GM18499 (cell line): ENCODE measurements around the gene VIPR2.
"Not testable (repeated sequence)": the region's sequence is repeated elsewhere in the genome, so short reads cannot be mapped to it uniquely, and the experiment has no call there.

Source experiments
- ATAC-seq: cut with Tn5 transposase; IDR thresholded peaks from one replicate; pipeline ENCODE4 v1.9.1; 2021; ENCODE audit warnings: moderate number of reproducible peaks; ENCODE audit not compliant: insufficient read depth, unreplicated experiment

VIPR2 gene, protein sequence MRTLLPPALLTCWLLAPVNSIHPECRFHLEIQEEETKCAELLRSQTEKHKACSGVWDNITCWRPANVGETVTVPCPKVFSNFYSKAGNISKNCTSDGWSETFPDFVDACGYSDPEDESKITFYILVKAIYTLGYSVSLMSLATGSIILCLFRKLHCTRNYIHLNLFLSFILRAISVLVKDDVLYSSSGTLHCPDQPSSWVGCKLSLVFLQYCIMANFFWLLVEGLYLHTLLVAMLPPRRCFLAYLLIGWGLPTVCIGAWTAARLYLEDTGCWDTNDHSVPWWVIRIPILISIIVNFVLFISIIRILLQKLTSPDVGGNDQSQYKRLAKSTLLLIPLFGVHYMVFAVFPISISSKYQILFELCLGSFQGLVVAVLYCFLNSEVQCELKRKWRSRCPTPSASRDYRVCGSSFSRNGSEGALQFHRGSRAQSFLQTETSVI

DNA sequence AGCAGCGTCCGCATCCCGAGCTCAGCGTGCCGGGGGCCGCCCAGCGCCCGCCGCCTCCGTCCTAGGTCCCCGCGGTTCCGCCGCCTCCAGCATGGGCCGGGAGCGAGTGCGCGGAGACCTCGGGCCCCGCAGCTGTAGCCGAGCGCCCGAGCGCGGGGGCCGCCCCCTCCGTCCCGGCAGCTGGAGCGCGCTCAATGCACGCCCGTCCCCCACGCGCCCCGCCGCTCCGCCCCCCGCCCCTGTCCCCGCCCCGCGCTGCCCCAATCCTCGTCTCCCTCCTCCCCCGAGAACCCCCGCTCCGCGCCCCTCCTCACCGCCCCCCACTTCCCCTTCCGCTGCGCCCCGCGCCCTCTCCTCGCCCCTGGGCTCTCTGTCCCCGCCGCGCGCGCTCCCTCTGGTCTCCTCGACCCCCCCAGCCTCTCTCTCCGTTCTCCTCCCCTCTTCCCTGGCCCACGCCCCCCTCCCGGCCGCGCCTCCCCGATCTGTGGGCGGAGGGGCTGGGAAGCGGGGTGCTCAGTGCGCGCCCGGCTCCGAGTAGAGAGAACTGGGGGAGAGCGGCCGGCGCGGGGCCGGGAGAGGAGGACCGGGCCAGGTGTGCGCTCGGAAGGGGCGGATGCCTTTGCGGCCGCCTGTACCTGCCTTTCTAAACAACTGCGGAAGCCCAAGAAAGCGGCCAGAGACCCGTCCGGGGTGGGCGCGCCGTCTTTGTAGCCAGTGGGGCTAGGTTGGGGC lies at the start of gene VIPR2:
Gene VIPR2, minus strand, starts transcription at position 110 of the 732 bp plus-strand sequence. Its CDS starts 96 bp downstream, at position 14.
- no peak for ATAC-seq

DNA sequence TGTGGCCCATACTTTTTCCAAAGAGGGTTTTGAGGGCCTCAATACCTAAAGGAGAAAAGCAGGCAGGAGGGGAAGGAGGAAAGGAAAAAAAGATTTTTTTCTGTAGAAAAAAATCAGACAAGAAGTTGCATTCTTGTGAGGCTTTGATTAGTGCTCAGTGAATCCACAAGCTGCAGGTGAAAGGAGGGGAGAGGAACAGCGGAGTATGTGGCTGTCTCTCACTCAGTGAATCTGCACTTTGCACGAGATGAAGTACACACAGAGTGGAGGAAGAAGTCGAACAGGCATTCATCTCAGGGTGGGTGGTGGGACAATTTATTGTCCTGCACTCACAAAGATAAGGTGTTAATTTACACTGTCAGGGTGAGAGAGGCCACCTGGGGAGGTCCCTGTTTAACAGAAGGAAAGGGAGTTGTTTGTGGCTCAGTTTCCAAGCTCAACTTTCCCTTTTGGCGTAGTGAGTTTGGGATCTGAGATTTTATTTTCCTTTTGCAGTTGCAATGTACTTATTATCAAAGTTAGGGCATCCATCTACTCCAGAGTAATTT lies 49.0 kb upstream of the VIPR2 start:
- ATAC-seq, result no peak

DNA sequence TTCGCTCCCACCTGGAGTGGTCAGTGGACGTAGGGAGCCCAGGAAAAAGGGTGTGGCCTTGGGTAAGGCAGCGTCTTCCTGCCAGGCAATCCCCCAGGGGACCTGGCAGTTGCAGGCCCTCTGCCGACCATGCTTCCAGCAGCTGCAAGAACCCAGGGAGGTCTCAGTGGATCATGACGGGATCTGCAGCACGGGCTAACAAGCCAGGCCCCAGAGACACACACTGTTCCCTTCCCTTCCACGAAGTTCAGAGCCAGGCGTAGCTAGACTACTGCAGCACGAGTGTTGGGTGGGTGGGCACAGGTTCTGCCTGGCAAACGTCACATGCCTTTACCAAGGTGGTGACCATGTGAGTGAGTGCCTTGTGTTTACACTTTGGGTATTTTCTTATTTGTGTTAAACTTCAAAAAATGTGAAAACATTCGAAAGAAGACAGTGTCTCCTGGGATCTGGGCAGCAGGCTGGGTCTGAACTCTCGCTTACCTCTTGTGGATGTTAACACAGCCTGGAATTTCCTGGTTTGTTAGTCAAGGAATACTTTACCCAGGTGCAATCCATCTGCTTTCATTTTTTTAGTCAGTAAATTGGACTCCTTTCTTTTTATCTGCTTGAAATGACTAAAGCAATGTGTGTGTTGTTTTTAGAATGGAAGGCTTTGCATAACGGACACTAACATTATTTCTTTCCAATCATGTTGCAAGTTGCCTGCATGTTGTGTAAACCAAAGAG lies 48.2 kb upstream of the VIPR2 start:
- no peak for ATAC-seq

DNA sequence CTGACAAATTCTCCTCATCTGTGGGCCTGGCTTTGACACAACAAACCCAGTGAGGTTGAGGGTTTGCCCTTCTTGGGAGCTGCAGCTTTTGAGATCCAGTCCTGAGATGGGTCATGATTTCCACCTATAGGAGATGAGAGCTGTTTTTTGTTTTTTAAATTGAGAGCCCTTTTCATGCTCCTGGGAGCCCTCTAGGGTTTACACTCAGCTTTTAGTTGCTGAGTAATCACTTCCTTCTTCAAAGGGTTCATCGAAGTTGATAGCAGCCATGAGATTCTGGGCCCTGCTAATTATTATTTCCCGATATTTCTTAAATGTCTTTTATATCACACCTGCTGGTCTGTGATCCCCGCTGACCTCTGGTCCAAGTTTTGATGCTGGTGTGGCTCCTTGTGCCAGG lies 47.3 kb upstream of the VIPR2 start:
- no peak for ATAC-seq

DNA sequence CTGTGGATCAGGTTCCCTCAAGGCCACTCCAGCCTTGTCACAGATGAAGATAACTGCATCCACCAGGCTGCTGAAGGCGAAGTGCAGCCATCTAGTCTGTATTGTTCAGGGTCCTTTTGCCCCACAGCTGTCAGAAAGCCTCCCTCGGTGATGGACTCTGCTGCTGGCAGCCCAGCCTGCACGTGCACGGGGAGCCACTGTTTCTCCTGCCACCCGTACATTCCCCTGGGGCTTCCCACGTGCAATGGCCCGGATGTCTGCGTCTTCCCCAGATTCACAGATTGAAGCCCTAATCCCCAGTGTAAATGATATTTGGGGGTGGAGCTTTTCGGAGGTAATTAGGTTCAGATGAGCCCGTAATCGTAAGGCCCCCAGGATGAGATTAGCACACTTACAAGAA lies 46.6 kb upstream of the VIPR2 start:
- ATAC-seq, result no peak

DNA sequence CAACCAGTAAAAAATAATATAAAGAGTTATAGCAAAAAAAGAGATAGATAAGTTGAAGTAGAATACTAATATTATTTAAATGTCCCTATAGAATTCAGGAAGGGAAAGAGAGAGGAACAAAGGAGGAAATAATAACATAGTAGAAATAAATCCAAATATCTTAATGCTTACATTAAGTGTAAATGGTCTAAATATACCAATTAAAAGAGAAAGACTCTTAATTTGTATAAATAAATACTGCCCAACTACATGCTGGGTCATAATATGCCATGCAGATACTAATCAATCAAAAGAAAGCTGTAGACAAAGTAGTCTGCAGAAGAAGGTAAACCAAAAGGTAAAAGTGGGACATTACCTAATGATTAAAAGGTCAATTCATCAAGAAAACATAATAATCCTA lies 43.3 kb upstream of the VIPR2 start:
- no peak for ATAC-seq

DNA sequence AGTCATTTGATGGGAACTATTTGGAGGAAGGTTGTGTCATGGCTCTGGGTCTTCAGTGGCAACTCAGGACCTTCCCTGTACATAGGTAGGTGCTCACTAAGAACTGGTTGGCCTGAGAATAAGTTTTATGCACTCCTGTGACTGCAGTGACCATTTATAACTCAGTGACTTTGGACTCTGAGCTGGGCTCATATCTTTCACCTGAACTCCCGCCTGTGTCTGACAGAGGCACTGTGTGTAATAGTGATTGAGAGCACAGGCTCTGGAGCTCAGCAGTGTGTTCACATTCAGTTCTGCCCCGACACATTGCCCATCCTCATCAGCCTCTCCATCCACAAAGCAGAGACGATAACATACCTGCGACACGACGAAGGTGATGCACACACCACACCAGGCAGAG lies 34.6 kb upstream of the VIPR2 start:
- ATAC-seq, result no peak

DNA sequence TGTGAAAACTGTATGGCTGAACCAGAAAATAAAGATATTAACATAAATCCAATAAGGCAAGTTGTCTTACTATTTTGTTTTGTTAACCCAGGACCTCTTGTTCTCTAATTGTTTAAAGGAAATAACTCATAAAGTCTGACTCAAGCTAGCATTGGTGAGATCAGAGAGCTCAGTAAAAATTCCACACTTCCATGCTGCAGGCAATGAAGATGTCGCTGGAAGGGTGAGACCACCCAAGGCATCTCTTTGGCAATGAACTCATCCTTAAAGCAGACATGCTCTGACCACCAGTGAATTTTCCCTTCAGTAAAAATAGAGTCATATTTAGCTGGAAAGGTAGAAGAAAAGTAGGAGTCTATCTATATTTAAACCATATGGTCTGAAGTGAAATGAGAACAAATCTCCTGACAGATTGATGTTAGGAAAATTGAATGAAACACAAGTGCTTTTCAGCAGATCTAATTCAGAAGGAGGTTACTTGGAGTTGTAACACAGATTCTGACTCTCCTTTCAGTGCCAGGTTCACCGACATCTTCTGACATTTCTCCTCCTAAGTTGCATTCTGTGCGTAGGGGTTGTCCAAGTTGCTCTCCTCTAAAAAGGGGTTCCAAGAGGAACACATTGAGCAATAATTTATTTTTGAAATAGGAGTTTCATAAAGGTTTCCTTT lies 32.8 kb upstream of the VIPR2 start:
- ATAC-seq, result no peak

DNA sequence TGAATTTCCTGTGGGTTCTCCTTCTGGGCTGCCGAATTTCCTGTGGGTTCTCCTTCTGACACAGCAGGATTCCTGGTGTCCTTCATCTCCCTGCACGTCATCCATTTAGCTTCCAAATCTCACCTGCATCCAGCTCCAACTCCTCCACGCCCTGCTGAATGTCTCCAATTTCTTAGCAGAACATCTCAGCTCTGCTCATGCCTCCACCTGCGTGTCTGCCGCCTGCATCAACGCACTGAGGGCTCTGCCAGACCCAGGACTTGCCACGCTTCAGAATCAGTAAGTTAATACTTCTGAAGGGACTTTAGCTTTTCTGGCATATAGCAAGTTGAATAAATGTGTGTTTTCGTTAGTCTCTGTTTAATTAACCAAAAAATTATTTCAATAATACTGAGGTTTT lies 31.1 kb upstream of the VIPR2 start:
- ATAC-seq, result no peak

DNA sequence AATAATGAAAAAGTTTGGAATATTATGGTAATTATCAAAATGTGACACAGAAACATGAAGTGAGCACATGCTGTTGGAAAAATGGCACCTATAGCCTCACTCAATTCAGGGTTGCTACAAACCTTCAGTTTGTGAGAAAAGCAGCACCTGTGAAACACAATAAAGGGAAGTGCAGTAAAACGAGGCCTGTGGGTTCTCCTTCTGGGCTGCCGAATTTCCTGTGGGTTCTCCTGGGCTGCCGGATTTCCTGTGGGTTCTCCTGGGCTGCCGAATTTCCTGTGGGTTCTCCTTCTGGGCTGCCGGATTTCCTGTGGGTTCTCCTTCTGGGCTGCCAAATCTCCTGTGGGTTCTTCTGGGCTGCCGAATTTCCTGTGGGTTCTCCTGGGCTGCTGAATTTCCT lies 30.4 kb upstream of the VIPR2 start:
- ATAC-seq, result not testable (repeated sequence)

DNA sequence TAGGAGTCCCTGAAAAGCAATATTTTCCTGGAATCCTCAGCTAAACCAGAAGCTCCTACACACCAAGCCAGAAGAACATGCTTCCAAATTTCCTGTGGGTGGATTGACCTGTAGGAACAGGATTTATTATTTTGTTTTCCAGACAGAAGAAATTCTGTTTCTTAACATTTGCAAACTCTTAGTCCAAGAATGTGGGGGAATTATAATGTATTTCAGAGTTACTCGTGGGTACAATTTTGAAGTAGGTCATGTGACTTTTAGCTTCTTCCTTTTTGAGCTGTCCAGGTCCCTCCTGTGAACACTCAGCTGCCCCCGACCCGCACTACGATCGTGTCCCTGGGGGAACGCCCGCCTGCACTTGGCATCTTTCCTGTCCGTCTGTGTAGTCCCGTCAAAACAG lies 27.7 kb upstream of the VIPR2 start:
- ATAC-seq, result no peak

DNA sequence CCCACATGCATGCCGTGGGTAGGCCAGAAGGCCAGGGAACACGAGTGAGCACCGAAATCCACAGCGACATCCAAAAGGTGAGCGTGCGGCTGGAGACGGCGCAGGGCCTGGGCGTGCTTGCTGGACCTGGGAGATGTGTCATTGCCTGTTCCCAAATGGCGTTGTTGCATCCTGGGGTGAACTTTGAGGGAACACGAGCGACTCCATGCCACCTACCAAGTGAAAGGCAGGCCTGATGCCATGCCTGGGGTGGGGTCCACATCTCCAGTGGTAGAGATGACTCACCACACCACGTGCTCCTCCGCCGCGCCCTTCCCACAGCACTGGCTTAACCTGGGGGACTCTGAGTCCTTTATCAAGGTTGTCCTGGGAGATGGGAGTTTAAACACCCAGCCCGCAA lies 24.7 kb upstream of the VIPR2 start:
- ATAC-seq, result no peak

DNA sequence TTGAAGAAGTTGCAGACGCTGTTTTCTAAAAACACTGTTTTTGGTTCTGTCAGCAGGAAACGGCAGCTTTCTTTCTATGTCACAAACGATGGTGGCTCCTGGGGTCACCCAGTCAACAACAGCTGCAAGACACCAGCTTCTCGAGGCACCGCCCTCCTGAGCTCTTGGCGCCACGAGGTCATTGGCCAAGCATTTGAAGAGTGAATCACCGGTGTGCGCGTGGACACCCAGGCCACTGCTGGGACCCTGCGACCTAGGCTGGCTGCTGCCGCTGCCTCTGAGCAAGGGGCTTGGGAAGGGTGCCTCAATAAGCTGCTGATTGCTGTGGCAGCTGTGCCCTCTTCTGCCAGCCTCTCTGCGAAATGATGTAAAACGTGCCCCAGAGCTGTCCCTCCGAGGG lies 22.5 kb upstream of the VIPR2 start:
- ATAC-seq, result no peak

DNA sequence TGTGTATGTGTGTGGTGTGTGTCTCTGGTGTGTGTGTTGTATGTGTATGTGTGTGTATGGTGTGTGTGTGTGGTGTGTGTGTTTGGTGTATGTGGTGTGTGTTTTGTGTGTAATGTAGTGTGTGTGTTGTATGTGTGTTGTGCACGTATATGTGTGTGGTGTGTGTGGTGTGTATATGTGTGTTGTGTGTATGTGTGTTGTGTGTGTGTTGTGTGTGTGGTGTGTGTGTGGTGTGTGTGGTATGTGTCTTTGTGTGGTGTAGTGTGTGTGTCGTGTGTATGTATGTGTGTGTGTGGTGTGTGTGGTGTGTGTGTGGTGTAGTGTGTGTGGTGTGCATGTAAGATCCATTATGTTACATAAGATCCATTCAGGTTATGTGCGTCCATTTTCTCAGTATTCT lies 21.9 kb upstream of the VIPR2 start:
- no peak for ATAC-seq

DNA sequence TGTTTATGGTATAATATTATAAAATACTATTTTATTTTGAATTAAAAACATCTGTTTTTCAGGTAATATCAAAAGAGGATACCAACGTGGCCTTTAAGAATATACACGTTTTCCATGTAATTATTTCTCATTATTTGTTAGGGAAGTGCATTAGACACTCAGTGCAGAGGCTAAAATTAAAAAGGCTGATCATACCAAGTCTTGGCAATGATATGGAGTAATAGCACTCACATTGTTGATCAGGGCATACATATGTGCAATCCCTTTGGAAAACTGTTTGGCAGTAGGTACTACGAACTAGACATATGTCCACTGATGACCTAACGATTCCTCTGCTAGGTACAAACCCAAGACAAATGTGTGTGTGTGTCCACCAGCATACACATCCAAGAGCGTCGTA lies 20.7 kb upstream of the VIPR2 start:
- ATAC-seq, result no peak

DNA sequence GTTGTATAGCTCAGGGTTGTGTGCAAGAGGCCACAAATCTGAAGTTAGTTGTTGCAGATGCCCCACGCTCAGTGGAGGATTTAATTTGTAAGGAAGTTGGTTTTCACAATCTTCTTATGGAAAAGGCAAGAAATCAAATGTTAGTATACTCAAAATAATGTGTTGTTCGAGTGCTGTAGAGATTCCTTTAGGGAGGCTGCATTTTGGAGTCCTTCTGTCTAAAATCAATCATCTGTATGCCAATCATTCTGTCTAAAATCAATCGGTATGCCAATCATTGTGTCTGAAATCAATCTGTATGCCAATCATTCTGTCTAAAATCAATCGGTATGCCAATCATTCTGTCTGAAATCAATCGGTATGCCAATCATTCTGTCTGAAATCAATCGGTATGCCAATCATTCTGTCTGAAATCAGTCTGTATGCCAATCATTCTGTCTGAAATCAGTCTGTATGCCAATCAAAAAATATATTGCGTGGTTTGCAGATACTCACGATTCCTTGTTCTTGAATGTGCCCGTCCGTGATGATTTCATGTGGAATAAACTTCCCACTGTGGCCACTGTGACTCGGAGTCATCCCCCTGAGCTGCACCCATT lies 19.1 kb upstream of the VIPR2 start:
- not testable (repeated sequence) for ATAC-seq

DNA sequence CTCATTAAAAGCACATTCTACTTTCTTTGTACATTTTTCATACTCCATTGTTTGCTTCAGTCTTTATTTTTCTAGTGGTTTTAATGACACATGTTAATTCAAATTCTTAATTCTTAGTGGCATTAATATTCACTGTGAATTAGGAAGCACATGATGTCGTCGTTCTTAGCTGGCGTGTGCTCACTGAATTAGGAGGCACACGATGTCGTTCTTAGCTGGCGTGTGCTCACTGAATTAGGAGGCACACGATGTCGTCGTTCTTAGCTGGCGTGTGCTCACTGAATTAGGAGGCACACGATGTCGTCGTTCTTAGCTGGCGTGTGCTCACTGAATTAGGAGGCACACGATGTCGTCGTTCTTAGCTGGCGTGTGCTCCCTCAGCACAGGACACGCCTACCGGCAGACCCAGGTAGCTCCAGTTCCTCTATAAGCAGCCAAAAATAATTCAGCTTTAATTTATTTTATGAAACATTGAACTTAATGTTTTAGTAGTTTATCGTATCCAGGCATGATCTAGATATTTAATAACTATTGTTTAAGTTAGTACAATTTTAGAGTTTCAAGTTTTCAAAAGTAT lies 17.5 kb upstream of the VIPR2 start:
- ATAC-seq, result not testable (repeated sequence)

DNA sequence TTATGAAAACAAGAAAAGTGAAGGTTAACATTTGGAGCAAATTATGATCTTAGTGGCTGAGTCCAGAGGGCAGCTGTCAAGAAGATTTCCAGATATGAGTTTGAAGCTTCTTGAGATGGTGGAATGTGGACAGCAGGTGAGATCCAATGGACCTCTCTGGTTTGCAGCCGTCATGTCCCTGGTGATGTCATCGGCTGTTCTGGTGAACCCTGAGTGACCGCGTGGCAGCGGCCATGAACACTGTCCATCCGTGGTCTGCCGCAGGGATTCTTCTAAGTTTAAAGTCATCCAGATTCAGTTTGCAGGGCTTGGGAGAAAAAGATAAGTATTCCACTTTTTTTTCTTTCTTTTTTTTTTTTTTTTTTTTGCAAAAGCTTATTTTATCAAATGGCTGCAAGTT lies 15.8 kb upstream of the VIPR2 start:
- no peak for ATAC-seq

DNA sequence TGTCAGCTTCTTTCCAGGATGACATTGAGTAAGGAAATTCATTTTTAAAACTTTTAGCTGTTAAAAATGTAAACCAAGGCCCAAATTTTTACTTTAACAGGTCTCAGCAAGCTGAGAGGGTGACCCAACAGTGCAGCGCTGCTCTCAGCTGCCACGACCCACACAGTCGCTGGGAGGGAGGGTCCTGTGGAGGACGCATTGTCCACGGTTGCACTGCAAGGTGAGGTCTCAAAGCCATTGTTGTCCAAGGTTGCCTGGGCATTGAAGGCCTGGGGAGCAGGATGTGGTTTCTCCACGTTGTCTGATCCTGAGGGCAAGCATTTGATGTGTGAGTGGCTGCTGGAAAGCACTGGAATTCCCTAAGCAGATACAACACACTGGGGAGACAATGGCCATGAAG lies 15.1 kb upstream of the VIPR2 start:
- ATAC-seq, result no peak
